Stimulated activated CD4-positive, alpha-beta T cell treated with anti-CD3 and anti-CD28 coated beads, Interleukin-15, amount 100 ng/mL, for 24 hours (primary cell): ENCODE measurements around the gene TUBA3D.
"Not testable (repeated sequence)": the region's sequence is repeated elsewhere in the genome, so short reads cannot be mapped to it uniquely, and the experiment has no call there.

Experiments
- DNase-seq: peaks from one replicate; pipeline ENCODE4 v3.0.0-alpha.2; 2020

Gene TUBA3D

DNA sequence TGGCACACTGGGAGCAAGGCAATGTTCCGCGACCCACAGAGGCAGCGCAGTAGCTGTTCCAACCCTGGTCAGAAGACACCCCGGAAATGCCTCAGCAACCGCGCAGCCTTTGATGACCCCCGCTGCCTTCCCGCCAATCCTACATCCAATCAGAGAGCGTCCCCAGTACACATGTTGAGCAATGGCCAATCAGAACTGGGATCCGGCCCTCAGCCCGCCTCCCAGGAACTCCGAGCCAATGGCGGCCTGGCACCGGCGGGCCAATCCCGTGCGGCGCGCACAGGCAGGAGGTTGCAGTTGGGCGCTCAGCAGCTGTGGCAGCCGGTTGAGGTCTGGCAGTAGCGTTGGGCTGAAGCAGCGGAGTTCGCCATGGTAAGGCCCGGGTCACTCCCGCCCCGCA lies at the start of gene TUBA3D:
Gene TUBA3D (plus strand): TSS at position 289 of the 400 bp plus-strand sequence. CDS start 81 bp downstream, at position 370.
- DNase-seq, result no peak

DNA sequence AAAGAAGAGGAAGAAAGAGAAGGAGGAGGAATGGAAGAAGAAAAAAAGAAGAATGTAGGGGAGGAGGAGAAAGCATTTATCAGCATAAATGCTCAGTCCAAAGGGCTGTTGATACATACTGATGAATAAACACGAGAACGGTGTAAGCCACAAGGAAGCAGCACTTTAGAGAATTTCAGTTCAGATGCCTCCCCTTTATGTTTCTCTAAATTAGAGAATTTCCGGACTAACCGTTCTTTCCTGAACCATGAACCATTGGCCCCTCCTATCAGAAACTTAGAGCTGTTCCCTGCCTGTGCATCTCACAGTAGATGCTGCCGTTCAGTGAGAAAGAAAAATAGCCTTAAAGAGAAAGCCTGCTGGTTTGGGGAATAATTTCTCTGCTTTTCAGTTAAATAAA lies 49.2 kb upstream of the TUBA3D start:
- DNase-seq, result no peak

- no peak for DNase-seq
Observed at GRCh38 chr2:131431336-131431735, 44.6 kb upstream of the TUBA3D start.

DNA sequence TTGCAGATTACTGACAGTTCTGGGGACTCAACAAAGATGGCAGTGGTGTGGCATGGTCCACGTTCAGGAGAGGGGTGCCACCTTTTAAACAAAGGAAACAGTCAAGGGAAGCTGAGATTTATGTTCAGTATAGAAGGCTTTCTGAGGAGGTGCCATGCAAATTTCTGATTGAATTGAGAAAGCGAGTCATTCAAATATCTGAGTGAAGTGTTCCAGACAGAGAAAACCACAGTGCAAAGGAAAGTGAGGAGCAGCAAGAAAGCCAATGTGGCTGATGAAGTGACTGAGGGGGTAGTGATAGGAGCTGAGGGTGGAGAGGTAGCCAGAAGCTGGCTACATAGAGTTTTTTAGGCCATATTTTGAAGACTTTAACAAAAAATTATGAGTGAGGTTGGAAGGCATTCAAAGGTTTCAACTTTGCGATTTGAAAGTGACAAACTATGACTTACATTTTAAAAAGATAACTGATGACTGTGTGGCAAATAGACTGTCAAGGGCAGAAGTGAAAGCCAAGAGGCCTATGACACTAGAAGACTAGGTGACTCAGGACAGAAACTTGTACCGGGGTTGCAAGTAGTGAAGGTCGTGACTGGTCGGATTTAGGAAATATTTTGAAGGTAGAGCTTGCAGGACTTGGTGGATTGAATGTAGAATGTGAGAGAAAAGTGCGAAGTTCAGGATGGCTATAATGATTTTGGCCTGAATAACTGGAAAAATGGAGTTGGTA lies 35.0 kb upstream of the TUBA3D start:
- DNase-seq, result peak; percentile 16

DNA sequence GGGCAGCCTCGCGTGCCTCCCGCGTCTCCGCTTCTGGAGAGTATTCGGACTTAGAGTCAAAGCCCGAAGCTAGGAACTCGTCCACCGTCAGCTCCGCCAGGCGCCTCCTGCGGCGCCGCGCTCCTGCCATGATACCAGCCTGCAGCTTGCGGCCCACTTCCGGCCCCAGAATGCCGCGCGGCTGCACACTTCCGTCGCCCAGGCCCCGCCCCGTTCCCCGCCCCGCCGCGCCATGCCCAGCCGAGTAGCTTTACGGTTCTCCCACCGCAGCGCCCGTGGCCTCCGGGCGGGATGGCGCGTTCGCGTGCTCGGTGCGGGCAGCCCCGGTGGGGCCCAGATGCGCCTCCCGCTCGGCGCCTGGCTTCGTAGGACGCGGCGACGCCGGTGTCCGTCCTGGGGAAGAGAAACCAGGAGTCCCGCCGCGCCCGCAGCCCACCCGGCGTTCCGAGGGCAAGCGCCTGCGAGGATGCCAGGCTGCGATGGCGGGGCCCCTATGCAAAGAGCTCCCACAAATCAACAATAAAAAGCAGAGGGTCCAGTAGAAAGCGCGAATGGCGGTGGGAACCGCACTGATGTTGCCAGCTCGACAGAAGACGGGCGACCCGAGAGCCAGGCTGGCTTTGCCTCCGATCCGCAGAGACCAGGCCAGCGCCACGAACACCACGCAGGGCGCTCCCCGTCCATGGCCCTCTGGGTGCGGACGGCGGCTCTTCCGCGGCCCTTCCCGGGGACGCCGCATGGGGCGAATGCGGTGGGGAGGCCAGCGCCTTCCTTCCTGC lies 31.0 kb upstream of the TUBA3D start:
- not testable (repeated sequence) for DNase-seq

DNA sequence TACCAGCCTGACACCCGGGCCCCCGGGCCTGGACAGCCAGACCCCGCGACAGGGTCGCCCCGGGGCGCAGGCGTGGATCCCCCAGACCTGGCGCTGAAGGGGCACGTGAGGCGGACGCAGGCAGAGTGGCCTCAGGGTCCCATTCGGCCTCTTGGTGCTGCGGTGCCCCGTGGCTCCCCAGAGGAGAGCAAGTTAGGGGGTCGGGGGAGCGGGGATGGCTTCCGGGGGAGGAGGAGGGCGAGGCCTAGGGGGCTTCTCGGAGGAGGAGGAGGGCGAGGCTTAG lies 30.5 kb upstream of the TUBA3D start:
- DNase-seq, result not testable (repeated sequence)

DNA sequence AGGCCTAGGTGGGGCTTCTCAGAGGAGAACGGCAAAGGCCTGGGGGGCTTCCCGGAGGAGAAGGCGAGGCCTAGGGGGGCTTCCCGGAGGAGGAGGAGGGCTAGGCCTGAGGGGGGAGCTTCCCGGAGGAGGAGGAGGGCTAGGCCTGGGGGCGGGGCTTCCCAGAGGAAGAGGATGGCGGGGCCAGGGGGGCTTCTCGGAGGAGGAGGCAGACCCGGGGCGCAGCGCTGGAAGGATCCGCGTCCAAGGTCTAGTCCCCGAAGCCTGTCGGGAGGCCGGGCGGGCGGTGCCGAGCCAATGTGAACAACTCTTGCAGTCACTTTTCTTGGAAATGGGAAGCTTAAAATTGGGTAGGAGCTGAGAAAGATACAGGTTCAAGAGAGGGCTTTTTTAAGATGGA lies 30.0 kb upstream of the TUBA3D start:
- no peak for DNase-seq

- DNase-seq, result not testable (repeated sequence)
Observed at GRCh38 chr2:131447981-131448380, 27.9 kb upstream of the TUBA3D start.

DNA sequence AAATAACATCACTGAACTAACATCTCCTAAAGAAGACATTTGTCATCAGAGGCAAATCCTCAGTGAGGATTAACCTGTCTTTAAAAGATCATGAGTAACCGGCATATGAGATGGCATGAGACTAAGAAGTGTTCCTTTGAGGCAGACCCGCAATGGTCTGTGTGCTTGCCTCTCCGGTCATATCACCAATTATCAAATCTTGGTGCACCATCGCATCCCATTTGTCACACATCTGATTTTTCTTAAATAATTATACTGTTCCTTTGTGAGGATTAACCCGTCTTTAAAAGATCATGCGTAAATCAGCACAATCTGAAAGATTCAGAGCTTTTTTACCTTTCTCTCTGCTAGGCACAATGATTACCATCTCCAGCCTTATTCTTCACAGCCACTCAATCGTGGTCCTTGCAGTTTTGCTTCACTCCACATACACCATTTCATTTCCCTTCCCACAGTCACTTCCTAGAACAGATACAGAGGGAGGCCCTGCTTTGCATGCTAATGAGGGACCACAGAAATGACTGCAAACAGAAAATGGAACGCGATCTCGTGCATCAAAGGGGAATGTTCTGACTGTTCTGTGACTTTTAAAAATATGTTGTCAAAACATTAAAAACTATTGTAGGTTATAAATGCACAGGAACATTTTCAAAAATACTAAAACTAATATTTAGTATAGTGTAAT lies 24.5 kb upstream of the TUBA3D start:
- not testable (repeated sequence) for DNase-seq

DNA sequence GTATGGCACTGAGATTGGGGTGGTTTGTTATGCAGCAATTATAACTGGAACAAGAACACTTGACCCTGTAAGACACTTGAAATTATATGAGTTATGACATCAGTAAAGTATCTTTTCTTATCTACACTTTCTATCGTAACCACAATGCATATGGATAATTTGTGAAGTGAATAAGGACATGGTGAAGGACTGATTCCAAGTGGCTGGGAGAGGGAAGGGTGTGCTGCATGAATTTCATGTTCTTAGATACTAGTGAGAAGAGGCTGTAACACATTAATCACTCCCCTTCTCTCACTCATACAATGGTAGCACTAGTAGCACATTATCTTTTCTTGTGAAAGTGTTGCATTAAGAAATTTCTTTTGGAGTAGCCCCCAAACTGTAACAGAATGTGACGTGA lies 21.0 kb upstream of the TUBA3D start:
- DNase-seq, result not testable (repeated sequence)

DNA sequence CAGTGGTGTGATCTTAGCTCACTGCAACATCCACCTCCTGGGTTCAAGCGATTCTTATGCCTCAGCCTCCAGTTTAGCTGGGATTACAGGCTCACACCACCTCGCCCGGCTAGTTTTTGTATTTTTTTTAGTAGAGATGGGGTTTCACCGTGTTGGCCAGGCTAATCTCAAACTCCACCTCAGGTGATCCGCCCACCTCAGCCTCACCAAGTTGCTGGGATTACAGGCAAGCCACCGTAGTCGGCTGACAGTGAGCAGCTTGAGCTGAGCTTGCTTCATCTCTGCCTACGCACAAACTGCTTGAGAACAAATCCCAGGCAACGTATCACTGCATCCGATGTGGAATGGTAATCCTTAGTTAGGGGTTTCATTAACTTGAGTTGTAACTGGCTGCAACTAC lies 8.2 kb upstream of the TUBA3D start:
- not testable (repeated sequence) for DNase-seq

DNA sequence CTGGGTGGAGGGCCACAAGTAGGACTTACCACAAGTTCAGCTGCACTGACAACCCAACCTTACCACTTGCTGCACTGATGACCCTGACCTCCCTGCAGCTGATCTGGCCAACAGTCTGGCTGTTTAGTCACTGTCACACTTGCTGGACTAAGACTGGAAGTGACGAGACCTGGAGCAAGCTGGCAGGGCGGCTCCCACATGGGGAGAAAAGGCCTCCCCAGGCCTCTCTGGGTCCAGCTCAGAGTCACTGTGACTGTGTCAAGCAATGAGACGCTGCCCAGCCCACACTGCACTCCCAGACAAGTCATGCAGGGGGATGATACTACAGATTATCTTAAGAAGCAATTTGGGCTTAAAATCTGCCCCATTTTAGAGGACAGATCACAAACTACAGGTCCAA lies 5.0 kb upstream of the TUBA3D start:
- DNase-seq, result not testable (repeated sequence)

- not testable (repeated sequence) for DNase-seq
Observed at GRCh38 chr2:131471624-131472023, 4.3 kb upstream of the TUBA3D start.

- not testable (repeated sequence) for DNase-seq
Observed at GRCh38 chr2:131473266-131473665, 2.7 kb upstream of the TUBA3D start.

- DNase-seq, result not testable (repeated sequence)
Observed at GRCh38 chr2:131476363-131476762, 444 bp downstream of the TUBA3D start.

- DNase-seq, result not testable (repeated sequence)
Observed at GRCh38 chr2:131477227-131477626, 1.3 kb downstream of the TUBA3D start.

GRCh38 chr2:131478074-131478849 lies 2.3 kb downstream of the TUBA3D start:
- DNase-seq, result not testable (repeated sequence)

GRCh38 chr2:131478850-131479461 lies 3.0 kb downstream of the TUBA3D start:
- not testable (repeated sequence) for DNase-seq

GRCh38 chr2:131480351-131480750 lies 4.4 kb downstream of the TUBA3D start:
- not testable (repeated sequence) for DNase-seq

DNA sequence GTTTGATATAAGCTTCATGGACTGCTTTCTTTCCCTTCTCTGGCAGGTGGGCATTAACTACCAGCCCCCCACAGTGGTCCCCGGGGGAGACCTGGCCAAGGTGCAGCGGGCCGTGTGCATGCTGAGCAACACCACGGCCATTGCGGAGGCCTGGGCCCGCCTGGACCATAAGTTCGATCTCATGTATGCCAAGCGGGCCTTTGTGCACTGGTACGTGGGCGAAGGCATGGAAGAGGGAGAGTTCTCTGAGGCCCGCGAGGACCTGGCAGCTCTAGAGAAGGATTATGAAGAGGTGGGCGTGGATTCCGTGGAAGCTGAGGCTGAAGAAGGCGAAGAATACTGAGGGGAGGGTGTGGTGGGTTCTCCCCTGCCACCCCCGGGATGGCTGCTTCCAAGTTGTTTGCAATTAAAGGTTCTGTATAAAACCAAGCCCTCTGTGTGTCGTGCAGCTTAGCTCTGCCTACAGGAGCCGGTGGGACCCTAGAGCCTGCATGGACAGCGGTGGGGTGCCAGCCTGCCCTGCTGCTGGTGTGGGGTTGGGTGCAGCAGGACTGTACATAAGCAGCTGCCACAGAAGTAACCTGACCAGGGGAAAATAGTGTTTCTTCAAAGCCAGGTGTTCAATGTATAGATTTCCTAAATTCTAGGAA lies 6.7 kb downstream of the TUBA3D start:
- DNase-seq, result not testable (repeated sequence)

DNA sequence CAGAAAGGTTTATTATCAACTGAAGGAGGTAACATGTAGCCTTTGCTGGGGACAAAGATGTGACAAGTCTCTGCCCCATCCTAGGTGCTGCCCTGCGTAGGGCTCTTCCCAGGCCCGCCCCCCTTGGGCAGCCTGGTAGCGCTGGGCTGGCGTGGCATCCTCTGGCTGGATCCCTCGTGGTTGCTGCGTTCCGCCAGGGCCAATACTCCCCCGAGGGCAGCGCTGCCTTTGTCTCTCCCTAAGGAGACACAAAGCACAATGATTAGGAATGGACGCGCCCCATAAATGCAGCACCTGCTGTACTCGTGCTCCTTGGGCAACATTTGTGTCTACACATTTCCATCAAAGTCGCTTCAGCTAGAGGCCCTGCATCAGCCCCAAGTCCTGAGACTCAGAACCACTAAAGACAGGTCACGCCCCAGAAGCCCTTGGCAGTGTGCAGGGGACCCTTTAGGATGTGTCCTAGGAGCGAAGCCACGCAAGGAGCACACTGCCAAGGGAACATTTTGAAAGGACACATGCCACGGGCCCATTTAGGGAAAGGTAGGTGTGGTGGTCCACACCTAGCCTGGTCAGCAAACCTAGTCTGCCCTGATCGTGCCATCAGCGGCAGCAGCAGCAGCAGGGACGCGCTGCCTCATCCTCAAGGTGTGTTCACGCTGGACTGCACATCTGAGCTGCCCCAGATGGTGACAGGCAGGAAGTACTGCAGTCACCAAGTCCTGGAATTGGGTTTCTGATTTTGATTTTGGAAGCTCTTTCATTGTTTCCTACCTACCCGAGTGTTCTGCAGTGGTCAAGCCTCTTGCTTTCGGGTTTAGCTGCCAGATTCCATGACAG lies 8.3 kb downstream of the TUBA3D start:
- DNase-seq, result not testable (repeated sequence)
